ENCODE results near the gene OR10A6. TPM values are rescaled to one million over a fixed set of nuclear protein-coding genes. Genes with fewer than 3 reads are reported as not detected.

The OR10A6 gene
- total RNA-seq, 2 experiments from 2014 or later, result not detected

GRCh38 chr11:7964873-7965272 lies 33.8 kb upstream of the OR10A6 start:
- intact Hi-C loops (cut with micrococcal nuclease), result no loop called here
- ATAC-seq, result no peak
- no peaks in the 10 kb centered on the region for H3K36me3 Mint-ChIP-seq (ENCODE audit: low read depth)
- no peaks in the 10 kb centered on the region for H3K9me3 Mint-ChIP-seq
- no peak for DNase-seq
- no peaks in the 10 kb centered on the region for H3K4me1 Mint-ChIP-seq (ENCODE audit: low read depth)
- no peak overlapping the region for H3K4me3 Mint-ChIP-seq
- no peak overlapping the region for H3K27ac Mint-ChIP-seq
- H3K27me3 Mint-ChIP-seq, result peaks cover 14% of the 10 kb centered on the region
- POLR2A ChIA-PET, result interaction anchor here (0.6 kb wide), 1 partner anchor 24 kb away, joined by 3 read pairs; no protein-coding TSS in a partner anchor
- CTCF ChIA-PET, result no interaction called here
- TF ChIP-seq, protein P1, sequence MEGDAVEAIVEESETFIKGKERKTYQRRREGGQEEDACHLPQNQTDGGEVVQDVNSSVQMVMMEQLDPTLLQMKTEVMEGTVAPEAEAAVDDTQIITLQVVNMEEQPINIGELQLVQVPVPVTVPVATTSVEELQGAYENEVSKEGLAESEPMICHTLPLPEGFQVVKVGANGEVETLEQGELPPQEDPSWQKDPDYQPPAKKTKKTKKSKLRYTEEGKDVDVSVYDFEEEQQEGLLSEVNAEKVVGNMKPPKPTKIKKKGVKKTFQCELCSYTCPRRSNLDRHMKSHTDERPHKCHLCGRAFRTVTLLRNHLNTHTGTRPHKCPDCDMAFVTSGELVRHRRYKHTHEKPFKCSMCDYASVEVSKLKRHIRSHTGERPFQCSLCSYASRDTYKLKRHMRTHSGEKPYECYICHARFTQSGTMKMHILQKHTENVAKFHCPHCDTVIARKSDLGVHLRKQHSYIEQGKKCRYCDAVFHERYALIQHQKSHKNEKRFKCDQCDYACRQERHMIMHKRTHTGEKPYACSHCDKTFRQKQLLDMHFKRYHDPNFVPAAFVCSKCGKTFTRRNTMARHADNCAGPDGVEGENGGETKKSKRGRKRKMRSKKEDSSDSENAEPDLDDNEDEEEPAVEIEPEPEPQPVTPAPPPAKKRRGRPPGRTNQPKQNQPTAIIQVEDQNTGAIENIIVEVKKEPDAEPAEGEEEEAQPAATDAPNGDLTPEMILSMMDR (IDR thresholded peaks at IDR 0.05), result no peak

DNA sequence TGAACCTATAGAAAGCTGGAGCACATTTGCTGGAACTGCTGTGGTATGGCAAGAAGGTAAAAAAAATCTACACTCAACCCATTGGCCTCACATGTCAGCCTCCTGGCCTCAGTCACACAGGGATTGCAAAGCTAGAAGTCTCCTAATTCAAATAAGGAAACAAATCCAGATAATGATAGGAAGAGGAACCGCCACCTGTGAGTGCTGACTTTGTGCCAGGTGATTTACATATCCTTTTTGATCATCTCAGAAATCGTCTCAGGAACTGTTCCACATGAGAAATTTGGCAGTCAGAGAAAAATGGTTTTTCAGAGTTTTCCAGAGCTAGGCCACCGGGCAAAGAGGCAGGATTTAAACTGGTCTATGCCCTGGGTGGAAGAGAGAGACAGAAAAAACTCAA lies 33.2 kb upstream of the OR10A6 start:
- Mint-ChIP-seq H3K4me1 (ENCODE audit: low read depth) (no peaks in the 10 kb centered on the region), H3K4me3 (no peak overlapping the region), H3K27ac (no peak overlapping the region), H3K9me3 (no peaks in the 10 kb centered on the region), H3K36me3 (ENCODE audit: low read depth) (no peaks in the 10 kb centered on the region), H3K27me3 (peaks cover 15% of the 10 kb centered on the region)
- intact Hi-C loops (cut with micrococcal nuclease), result no loop called here
- CTCF ChIA-PET, result no interaction called here
- DNase-seq, result no peak
- POLR2A ChIA-PET, result interaction anchor here (0.6 kb wide), 1 partner anchor 25 kb away, joined by 3 read pairs; no protein-coding TSS in a partner anchor
- no peak for ATAC-seq
- TF ChIP-seq, protein P1 (IDR thresholded peaks at IDR 0.05), result no peak

- H3K27me3 Mint-ChIP-seq, result peaks cover 15% of the 10 kb centered on the region
- no peak overlapping the region for H3K27ac Mint-ChIP-seq
- no peak for ATAC-seq
- ChIA-PET POLR2A (no interaction called here), CTCF (no interaction called here)
- TF ChIP-seq, protein P1 (IDR thresholded peaks at IDR 0.05), result no peak
- intact Hi-C loops (cut with micrococcal nuclease), result no loop called here
- H3K36me3 Mint-ChIP-seq (ENCODE audit: low read depth), result no peaks in the 10 kb centered on the region
- no peak for DNase-seq
- H3K4me1 Mint-ChIP-seq (ENCODE audit: low read depth), result no peaks in the 10 kb centered on the region
- no peak overlapping the region for H3K4me3 Mint-ChIP-seq
- no peaks in the 10 kb centered on the region for H3K9me3 Mint-ChIP-seq
Observed at GRCh38 chr11:7955191-7955590, 24.1 kb upstream of the OR10A6 start.

GRCh38 chr11:7949934-7950333 lies 18.9 kb upstream of the OR10A6 start:
- H3K4me3 Mint-ChIP-seq, result no peak overlapping the region
- no peaks in the 10 kb centered on the region for H3K9me3 Mint-ChIP-seq
- peaks cover 18% of the 10 kb centered on the region for H3K27me3 Mint-ChIP-seq

DNA sequence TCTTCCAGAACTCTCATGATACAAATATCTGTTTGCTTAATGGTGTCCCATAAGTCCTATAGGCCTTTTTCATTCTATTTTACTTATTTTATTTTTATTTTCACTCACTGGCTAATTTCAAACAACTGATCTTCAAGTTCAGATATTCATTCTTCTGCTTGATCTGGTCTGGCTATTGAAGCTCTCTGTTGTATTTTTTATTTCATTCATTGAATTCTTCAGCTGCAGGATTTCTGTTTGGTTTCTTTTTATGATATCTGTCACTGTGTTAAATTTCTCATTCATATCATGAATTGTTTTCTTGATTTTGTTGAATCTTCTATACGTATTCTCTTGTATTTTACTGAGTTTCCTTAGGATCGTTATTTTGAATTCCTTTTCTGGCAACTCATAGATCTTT lies 13.1 kb upstream of the OR10A6 start:
- H3K27ac Mint-ChIP-seq, result no peak overlapping the region
- CTCF ChIA-PET, result no interaction called here
- TF ChIP-seq, protein P1 (IDR thresholded peaks at IDR 0.05), result no peak
- no peak for DNase-seq
- H3K27me3 Mint-ChIP-seq, result peaks cover 9% of the 10 kb centered on the region
- H3K4me1 Mint-ChIP-seq (ENCODE audit: low read depth), result no peaks in the 10 kb centered on the region
- no peaks in the 10 kb centered on the region for H3K36me3 Mint-ChIP-seq (ENCODE audit: low read depth)
- H3K9me3 Mint-ChIP-seq, result peaks cover 9% of the 10 kb centered on the region
- POLR2A ChIA-PET, result no interaction called here
- H3K4me3 Mint-ChIP-seq, result no peak overlapping the region
- intact Hi-C loops (cut with micrococcal nuclease), result no loop called here
- no peak for ATAC-seq

More at GRCh38 chr11:7949934-7950333, 18.9 kb upstream of the OR10A6 start:
- no peak for DNase-seq
- CTCF ChIA-PET, result no interaction called here
- intact Hi-C loops (cut with micrococcal nuclease), result no loop called here
- ATAC-seq, result no peak
- POLR2A ChIA-PET, result no interaction called here
- TF ChIP-seq, protein P1 (IDR thresholded peaks at IDR 0.05), result no peak
- no peaks in the 10 kb centered on the region for H3K36me3 Mint-ChIP-seq (ENCODE audit: low read depth)
- no peaks in the 10 kb centered on the region for H3K4me1 Mint-ChIP-seq (ENCODE audit: low read depth)
- H3K27ac Mint-ChIP-seq, result no peak overlapping the region
